Astrocyte of the spinal cord (primary cell): Measurements from ENCODE around the gene RHEBL1.

Experiments
- DNase-seq: peaks from one replicate; pipeline ENCODE4 v3.0.0; 2011; ENCODE audit warnings: low read depth, low spot score
- H3K4me3 ChIP-seq: 2 replicates; pipeline ENCODE4 v1.5.1; 2011; ENCODE audit warnings: low read depth, mild to moderate bottlenecking, low read length, moderate library complexity
- in situ Hi-C: cut with HindIII; loops from 2 replicates; pipeline ENCODE4 v1.10.0; 2017; ENCODE audit warnings: low sequenced_read_pairs
- TF ChIP-seq, protein P1 (sequence below): IDR thresholded peaks from 2 replicates; pipeline ENCODE4 v1.5.1; 2012; ENCODE audit warnings: low read depth, mild to moderate bottlenecking, low read length, inconsistent platforms

The RHEBL1 gene

DNA sequence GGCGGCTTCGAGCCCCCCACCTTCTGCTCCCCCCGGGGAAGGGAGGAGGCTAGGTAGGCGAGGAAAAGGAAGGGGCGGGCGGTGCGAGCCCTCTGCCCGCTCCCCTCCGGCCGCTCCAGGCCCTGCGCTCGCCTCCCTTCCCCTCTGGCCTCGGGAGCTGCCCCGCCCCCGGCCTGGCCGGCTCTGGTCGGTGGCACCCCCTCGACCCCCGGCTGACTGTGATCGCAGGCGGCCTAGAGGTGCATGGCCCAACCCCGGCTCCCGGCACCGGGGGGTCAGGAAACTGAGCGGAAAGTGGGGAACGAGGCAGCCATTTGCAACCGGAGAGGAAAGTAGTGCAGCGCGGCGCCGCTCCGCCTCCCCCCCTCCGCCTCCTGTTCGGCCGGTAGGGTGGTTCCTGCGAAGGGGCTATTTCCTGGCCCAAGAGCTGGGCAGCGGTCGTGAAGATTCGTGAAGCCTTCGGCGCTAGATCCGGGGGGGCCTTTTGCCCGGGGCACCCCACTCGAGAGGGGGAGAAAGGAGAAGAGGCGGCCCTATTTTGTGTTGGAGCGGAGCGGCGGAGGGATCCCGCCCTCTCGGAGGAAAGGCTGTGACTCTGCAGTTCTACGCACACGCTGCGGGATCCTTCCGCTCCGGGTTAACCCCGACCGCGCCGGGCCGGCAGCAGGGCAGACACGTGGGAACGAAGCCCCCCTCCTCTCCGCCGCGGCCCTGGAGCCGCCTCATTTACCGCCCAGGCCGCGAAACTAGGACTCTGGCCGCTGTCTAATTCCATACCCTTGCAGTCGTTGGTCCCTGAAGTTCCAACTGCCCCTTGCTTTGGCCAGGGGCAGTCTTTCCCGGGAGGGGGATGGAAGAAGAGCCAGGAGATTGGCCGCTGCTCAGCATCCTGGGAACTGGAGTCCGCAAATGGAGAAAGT is 9.3 kb downstream of the RHEBL1 start, which contains the start of gene KMT2D:
TSS of gene KMT2D (minus strand) at position 558 of the 920 bp plus-strand sequence. CDS start 5,470 bp downstream, outside the sequence.
- H3K4me3 ChIP-seq = peak within 1 kb of the TSS; percentile 95
- TF ChIP-seq, protein P1, sequence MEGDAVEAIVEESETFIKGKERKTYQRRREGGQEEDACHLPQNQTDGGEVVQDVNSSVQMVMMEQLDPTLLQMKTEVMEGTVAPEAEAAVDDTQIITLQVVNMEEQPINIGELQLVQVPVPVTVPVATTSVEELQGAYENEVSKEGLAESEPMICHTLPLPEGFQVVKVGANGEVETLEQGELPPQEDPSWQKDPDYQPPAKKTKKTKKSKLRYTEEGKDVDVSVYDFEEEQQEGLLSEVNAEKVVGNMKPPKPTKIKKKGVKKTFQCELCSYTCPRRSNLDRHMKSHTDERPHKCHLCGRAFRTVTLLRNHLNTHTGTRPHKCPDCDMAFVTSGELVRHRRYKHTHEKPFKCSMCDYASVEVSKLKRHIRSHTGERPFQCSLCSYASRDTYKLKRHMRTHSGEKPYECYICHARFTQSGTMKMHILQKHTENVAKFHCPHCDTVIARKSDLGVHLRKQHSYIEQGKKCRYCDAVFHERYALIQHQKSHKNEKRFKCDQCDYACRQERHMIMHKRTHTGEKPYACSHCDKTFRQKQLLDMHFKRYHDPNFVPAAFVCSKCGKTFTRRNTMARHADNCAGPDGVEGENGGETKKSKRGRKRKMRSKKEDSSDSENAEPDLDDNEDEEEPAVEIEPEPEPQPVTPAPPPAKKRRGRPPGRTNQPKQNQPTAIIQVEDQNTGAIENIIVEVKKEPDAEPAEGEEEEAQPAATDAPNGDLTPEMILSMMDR = peak; percentile 26
- in situ Hi-C loops = no loop called here
- DNase-seq = peak; percentile 97

DNA sequence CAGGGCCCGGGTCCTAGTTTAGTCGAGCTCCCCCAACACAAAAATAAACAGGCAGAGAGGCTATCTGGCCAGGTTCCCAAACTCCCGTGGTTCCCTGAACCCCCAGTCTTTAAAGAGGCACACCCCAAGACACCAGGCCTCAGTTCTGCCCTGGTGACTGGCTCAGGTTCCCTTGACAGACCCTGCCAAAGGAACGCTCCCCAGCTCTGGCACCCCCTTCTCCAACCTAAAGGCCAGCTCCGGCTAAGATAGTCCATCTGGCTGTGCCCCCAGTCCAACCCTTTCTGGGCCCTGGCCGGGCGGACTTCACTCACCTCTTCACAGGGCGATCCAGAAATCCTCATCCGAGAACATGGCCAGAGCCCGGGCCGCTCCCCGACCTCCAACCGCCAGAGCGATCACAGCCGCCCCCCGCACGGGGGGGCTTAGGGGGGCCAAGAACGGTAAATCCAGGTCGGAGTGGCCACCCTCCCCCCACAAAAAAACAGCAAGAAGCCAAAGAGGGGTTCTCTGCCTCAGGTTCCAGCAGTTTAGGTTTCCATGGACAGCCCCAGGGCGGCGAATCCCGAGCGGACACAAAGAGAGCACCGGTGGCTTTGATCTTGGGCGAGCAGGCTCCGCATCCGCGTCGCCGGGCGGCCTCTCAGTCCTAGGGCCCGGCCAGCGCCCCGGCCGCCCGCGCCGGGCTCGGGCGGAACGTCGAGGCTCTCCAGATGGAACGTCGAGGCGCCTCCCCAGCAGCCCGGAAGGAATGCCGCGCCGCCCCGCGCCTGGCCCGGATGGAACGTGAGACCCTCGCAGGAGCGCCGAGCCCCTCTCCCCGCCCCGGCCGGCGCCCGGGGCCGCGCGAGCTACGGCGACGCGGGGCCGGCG is 10.2 kb downstream of the RHEBL1 start:
- in situ Hi-C loops = no loop called here
- DNase-seq = no peak
- H3K4me3 ChIP-seq = peak overlapping the region; percentile 95
- TF ChIP-seq, protein P1 = no peak

DNA sequence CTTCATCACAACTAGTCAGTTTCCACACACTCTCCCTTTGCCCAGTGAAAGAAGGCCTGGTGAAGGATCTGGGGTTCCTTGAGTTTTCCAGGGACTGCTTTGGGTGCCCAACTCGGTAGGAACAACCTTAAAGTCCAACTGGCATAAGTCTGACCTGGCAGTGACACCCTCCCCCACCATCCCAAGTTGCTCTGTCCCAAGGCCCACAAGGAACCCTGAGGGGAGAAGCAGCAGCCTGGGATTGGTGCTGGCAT is 10.8 kb downstream of the RHEBL1 start:
- in situ Hi-C loops = no loop called here
- DNase-seq = no peak
- TF ChIP-seq, protein P1 = no peak
- H3K4me3 ChIP-seq = peak overlapping the region; percentile 95

DNA sequence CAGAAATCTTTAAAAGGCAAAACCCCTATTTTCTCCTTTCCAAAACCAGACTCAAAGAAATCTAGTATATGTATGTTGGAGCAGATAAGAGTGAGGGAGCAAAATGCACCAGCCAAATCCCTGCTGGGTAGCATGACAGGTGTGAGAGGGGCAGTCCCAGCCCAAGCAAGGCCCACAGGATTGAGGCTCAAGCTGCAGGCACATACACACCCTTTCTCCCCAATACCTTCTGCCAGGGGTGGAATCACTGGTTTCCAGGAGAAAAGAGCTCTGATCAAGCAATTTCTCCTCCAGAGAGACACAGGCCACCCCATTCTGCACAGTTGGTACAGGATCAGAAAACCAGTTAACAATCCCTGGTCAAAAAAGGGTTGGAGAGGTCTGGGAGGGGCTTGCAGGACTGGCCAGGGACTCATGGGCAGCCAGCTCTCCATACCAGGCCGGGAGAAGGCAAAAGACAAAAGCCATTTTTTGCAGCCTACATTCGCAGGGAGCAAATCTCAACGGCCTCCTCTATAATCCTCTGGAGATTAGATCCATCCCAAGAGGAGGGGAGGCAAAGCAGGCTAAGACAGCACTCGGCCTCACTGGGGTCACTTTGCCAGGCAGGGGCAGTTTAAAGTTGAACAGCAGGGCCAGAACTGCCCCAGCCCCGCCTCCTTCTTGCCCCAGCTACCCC is 11.3 kb downstream of the RHEBL1 start:
- peak overlapping the region; percentile 95 for H3K4me3 ChIP-seq
- TF ChIP-seq, protein P1 = no peak
- in situ Hi-C loops = no loop called here
- no peak for DNase-seq

DNA sequence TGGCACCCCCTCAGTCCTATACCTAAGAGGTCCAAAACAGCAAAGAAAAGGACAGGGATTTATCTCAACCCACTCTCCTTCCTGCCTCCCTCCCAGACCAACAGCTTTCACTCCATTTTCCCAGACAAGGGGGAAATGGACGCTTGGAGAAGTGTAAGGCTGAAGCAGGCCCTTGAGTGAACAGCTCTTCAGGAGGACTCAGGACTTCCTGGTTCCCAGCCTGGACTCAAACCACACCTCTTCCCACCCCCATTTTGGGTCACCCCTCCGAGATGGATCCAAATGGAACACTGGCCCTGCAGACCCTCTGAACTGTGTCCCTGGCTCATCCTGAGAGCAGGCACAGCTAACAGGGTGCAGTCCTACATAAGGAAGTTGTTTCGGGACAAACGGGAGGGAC is 11.9 kb downstream of the RHEBL1 start:
- peak overlapping the region; percentile 95 for H3K4me3 ChIP-seq
- in situ Hi-C loops = no loop called here
- TF ChIP-seq, protein P1 = no peak
- no peak for DNase-seq
